Measurements from ENCODE around the gene PI16. TPM values are rescaled to one million over a fixed set of nuclear protein-coding genes. Genes with fewer than 3 reads are reported as not detected.
A peak's percentile ranks its signal among the peaks of the same experiment; 100 is the strongest.

Gene PI16
- polyA plus RNA-seq, 3 donors: 0.22 TPM; not detected in 2

GRCh38 chr6:36975231-36976006 is 20.9 kb downstream of the PI16 start:
- 100% methylated on average over 7 of the region's 7 CpGs for WGBS (ENCODE audit: insufficient coverage)
- H3K9me3 Mint-ChIP-seq: no peaks in the 10 kb centered on the region
- H3K4me1 Mint-ChIP-seq: peaks cover 5% of the 10 kb centered on the region
- H3K27ac Mint-ChIP-seq: peak overlapping the region in 3 of 7 donors; percentile 40 to 67 (median 48)
- TF ChIP-seq CTCF (IDR thresholded peaks at IDR 0.05): no peak
- peaks cover 100% of the 10 kb centered on the region in 2 donors for H3K36me3 ChIP-seq (replicated peaks in 1 of 2; ENCODE audit: control insufficient read depth in 1 of 2, insufficient read depth in 2 of 2, low read length in 2 of 2)
- no peak overlapping the region for H3K4me3 ChIP-seq (replicated peaks in 1 of 3; ENCODE audit: low read depth in 2 of 3, low read length in 3 of 3)
- DNase-seq: no peak
- H3K9ac ChIP-seq (ENCODE audit: insufficient read depth, low read length, poor library complexity, severe bottlenecking): no peak overlapping the region
- peaks cover 0 to 1% (median 0%) of the 10 kb centered on the region in 3 donors for H3K27me3 Mint-ChIP-seq (ENCODE audit: low read depth in 3 of 3)
- H3K4me1 ChIP-seq (ENCODE audit: control insufficient read depth in 1 of 2, insufficient read depth in 2 of 2, low read length in 2 of 2): no peaks in the 10 kb centered on the region
- H4K20me1 ChIP-seq (ENCODE audit: insufficient read depth, low read length): peaks cover 85% of the 10 kb centered on the region
- no peak overlapping the region for H3K4me3 Mint-ChIP-seq
- H2AFZ ChIP-seq (ENCODE audit: insufficient read depth, low read depth, low read length, poor library complexity, severe bottlenecking): no peak overlapping the region
- no peak overlapping the region for H3K4me2 ChIP-seq (replicated peaks; ENCODE audit: extremely low read depth, low read length, poor library complexity, severe bottlenecking)
- no peak overlapping the region for H3K27ac ChIP-seq (ENCODE audit: low read depth in 1 of 2, low read length in 2 of 2)
- no peaks in the 10 kb centered on the region for H3K9me3 ChIP-seq (replicated peaks in 1 of 2; ENCODE audit: control insufficient read depth in 1 of 2, insufficient read depth in 1 of 2, low read length in 2 of 2)
- peaks cover 92 to 99% of the 10 kb centered on the region in 2 donors for H3K36me3 Mint-ChIP-seq
- peaks cover 32% of the 10 kb centered on the region for H3K79me2 ChIP-seq (ENCODE audit: insufficient read depth, low read length)
- intact Hi-C loops (cut with micrococcal nuclease): loop anchor here in 1 of 2 donors (5.0 kb wide), 1 partner anchor 42 kb away; no protein-coding TSS in a partner anchor
- H3K27me3 ChIP-seq (ENCODE audit: control insufficient read depth in 2 of 2, insufficient read depth in 2 of 2, low read length in 2 of 2): no peaks in the 10 kb centered on the region

- peak overlapping the region in 1 of 7 donors; percentile 48 for H3K27ac Mint-ChIP-seq
- peaks cover 6% of the 10 kb centered on the region for H3K4me1 Mint-ChIP-seq
- intact Hi-C loops (cut with micrococcal nuclease): loop anchor here in 1 of 2 donors (5.0 kb wide), 1 partner anchor 41 kb away; no protein-coding TSS in a partner anchor
- peaks cover 92 to 99% of the 10 kb centered on the region in 2 donors for H3K36me3 Mint-ChIP-seq
- H3K9me3 ChIP-seq (replicated peaks in 1 of 2; ENCODE audit: control insufficient read depth in 1 of 2, insufficient read depth in 1 of 2, low read length in 2 of 2): no peaks in the 10 kb centered on the region
- H2AFZ ChIP-seq (ENCODE audit: insufficient read depth, low read depth, low read length, poor library complexity, severe bottlenecking): no peak overlapping the region
- H3K27ac ChIP-seq (ENCODE audit: low read depth in 1 of 2, low read length in 2 of 2): no peak overlapping the region
- no peak overlapping the region for H3K9ac ChIP-seq (ENCODE audit: insufficient read depth, low read length, poor library complexity, severe bottlenecking)
- H3K36me3 ChIP-seq (replicated peaks in 1 of 2; ENCODE audit: control insufficient read depth in 1 of 2, insufficient read depth in 2 of 2, low read length in 2 of 2): peaks cover 100% of the 10 kb centered on the region in 2 donors
- no peak overlapping the region for H3K4me3 Mint-ChIP-seq
- H3K79me2 ChIP-seq (ENCODE audit: insufficient read depth, low read length): peaks cover 37% of the 10 kb centered on the region
- H3K27me3 ChIP-seq (ENCODE audit: control insufficient read depth in 2 of 2, insufficient read depth in 2 of 2, low read length in 2 of 2): no peaks in the 10 kb centered on the region
- no peaks in the 10 kb centered on the region for H3K4me1 ChIP-seq (ENCODE audit: control insufficient read depth in 1 of 2, insufficient read depth in 2 of 2, low read length in 2 of 2)
- no peak for DNase-seq
- no peak overlapping the region for H3K4me3 ChIP-seq (replicated peaks in 1 of 3; ENCODE audit: low read depth in 2 of 3, low read length in 3 of 3)
- WGBS (ENCODE audit: insufficient coverage): 100% methylated on average over 1 of the region's 4 CpGs
- TF ChIP-seq CTCF (IDR thresholded peaks at IDR 0.05): no peak
- no peaks in the 10 kb centered on the region for H3K9me3 Mint-ChIP-seq
- peaks cover 0 to 1% (median 0%) of the 10 kb centered on the region in 3 donors for H3K27me3 Mint-ChIP-seq (ENCODE audit: low read depth in 3 of 3)
- peaks cover 85% of the 10 kb centered on the region for H4K20me1 ChIP-seq (ENCODE audit: insufficient read depth, low read length)
- no peak overlapping the region for H3K4me2 ChIP-seq (replicated peaks; ENCODE audit: extremely low read depth, low read length, poor library complexity, severe bottlenecking)
These were observed 21.4 kb downstream of the PI16 start for GRCh38 chr6:36976007-36976264.

All from CD14-positive monocyte (primary cell).